ENCODE results near the gene BRICD5. TPM values are rescaled to one million over a fixed set of nuclear protein-coding genes. Genes with fewer than 3 reads are reported as not detected.

The BRICD5 gene
- total RNA-seq, 1 donor from 2014 or later = 5.1 TPM

DNA sequence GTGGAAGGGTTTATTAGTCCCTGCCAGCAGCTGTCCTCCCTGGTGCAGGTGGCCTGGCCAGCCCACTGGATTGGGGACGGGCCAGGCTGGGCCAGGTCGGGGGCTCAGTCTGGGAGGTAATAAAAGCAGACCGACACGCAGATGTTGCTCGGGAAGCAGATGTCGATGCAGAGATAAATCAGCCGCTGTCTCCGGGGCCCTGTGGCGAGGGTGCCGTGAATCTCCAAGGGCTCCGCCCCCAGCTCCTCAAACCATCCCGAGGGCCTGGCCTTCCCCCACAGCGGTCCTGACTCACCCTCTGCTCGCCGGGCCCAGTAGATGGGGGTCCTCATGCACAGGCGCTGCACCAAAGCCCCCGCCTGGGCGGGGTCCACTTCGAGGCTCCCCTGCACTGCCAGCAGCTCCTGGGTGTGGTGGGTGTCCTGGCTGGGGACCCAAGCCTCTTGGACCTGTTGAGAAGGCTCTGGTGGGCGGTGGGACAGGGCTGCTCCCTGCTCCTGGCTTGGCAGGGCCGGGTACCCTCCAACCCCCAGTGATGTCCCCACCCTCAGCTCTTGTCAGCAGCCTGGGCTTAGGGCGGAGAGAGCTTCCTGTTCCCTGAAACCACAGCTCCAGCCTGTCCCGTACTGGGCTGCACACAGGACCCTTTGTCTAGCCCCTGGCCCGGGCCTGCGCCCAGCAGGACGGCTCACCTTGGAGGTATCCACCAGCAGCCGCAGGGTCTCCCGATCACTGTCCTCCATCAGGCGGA is 1.2 kb downstream of the BRICD5 start:
- H3K4me3 Mint-ChIP-seq = no peak overlapping the region
- H3K9me3 Mint-ChIP-seq = no peaks in the 10 kb centered on the region
- no peaks in the 10 kb centered on the region for H3K27me3 Mint-ChIP-seq
- TF ChIP-seq, protein P1, sequence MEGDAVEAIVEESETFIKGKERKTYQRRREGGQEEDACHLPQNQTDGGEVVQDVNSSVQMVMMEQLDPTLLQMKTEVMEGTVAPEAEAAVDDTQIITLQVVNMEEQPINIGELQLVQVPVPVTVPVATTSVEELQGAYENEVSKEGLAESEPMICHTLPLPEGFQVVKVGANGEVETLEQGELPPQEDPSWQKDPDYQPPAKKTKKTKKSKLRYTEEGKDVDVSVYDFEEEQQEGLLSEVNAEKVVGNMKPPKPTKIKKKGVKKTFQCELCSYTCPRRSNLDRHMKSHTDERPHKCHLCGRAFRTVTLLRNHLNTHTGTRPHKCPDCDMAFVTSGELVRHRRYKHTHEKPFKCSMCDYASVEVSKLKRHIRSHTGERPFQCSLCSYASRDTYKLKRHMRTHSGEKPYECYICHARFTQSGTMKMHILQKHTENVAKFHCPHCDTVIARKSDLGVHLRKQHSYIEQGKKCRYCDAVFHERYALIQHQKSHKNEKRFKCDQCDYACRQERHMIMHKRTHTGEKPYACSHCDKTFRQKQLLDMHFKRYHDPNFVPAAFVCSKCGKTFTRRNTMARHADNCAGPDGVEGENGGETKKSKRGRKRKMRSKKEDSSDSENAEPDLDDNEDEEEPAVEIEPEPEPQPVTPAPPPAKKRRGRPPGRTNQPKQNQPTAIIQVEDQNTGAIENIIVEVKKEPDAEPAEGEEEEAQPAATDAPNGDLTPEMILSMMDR (IDR thresholded peaks at IDR 0.05) = no peak
- ATAC-seq (ENCODE audit: low read depth) = no peak
- H3K4me1 Mint-ChIP-seq = peaks cover 29% of the 10 kb centered on the region
- H3K27ac Mint-ChIP-seq = no peak overlapping the region
- intact Hi-C loops (cut with micrococcal nuclease) = loop anchor here (5.0 kb wide), 1 partner anchor 202 kb away; the partner anchor contains the start of gene ZNF598
- no peak for DNase-seq
- peaks cover 27% of the 10 kb centered on the region for H3K36me3 Mint-ChIP-seq (ENCODE audit: low read depth)
- POLR2A ChIA-PET = interaction anchor here (0.6 kb wide), 1 partner anchor 532 kb away, joined by 3 read pairs; no protein-coding TSS in a partner anchor
- CTCF ChIA-PET = no interaction called here

DNA sequence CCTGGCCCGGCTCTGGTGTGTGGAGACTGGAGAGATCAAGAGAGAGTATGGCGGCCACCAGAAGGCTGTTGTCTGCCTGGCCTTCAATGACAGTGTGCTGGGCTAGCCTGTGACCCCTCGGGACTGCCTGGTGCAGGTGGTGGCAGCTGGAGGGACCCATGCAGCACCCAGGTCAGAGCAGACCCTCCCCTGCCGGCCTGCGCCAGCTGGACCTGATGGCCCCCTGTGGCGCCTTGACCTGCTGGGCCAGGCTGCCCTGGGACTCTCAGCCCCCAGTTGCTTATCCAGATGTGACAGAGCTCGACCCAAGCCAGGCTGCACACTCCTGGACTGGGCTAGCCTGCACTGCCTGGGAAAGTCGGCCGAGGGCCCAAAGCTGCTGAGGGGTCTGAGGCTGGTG is 1.9 kb downstream of the BRICD5 start:
- Mint-ChIP-seq H3K4me1 (peaks cover 31% of the 10 kb centered on the region), H3K27me3 (no peaks in the 10 kb centered on the region), H3K4me3 (no peak overlapping the region), H3K27ac (no peak overlapping the region), H3K9me3 (no peaks in the 10 kb centered on the region), H3K36me3 (ENCODE audit: low read depth) (peaks cover 27% of the 10 kb centered on the region)
- DNase-seq (no peak), ATAC-seq (ENCODE audit: low read depth) (no peak)
- POLR2A ChIA-PET = interaction anchor here (0.9 kb wide), 1 partner anchor 53 kb away, joined by 3 read pairs; no protein-coding TSS in a partner anchor
- CTCF ChIA-PET = no interaction called here
- intact Hi-C loops (cut with micrococcal nuclease) = loop anchor here (5.0 kb wide), 1 partner anchor 201 kb away; the partner anchor contains the start of gene ZNF598
- TF ChIP-seq, protein P1 (IDR thresholded peaks at IDR 0.05) = no peak

DNA sequence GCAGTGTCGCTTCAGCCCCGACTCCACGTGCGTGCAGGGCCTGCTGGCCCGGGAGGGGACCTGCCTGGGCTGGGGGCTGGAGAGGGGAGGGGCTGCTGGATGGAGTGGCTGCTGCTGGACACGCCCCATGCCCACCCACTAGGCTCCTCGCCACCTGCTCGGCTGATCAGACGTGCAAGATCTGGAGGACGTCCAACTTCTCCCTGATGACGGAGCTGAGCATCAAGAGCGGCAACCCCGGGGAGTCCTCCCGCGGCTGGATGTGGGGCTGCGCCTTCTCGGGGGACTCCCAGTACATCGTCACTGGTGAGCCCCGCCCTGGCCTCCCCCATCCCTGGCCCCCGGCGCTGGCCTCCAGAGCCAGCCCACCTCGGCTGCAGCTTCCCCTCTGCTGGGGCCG is 2.4 kb downstream of the BRICD5 start:
- H3K27ac Mint-ChIP-seq = no peak overlapping the region
- intact Hi-C loops (cut with micrococcal nuclease) = loop anchor here (5.0 kb wide), 1 partner anchor 201 kb away; the partner anchor contains the start of gene ZNF598
- no peaks in the 10 kb centered on the region for H3K9me3 Mint-ChIP-seq
- no peaks in the 10 kb centered on the region for H3K27me3 Mint-ChIP-seq
- ChIA-PET CTCF (no interaction called here), POLR2A (interaction anchor here (0.9 kb wide), 1 partner anchor 52 kb away, joined by 3 read pairs; no protein-coding TSS in a partner anchor)
- no peak overlapping the region for H3K4me3 Mint-ChIP-seq
- DNase-seq (no peak), ATAC-seq (ENCODE audit: low read depth) (no peak)
- peaks cover 27% of the 10 kb centered on the region for H3K36me3 Mint-ChIP-seq (ENCODE audit: low read depth)
- TF ChIP-seq, protein P1 (IDR thresholded peaks at IDR 0.05) = no peak
- H3K4me1 Mint-ChIP-seq = peaks cover 28% of the 10 kb centered on the region

DNA sequence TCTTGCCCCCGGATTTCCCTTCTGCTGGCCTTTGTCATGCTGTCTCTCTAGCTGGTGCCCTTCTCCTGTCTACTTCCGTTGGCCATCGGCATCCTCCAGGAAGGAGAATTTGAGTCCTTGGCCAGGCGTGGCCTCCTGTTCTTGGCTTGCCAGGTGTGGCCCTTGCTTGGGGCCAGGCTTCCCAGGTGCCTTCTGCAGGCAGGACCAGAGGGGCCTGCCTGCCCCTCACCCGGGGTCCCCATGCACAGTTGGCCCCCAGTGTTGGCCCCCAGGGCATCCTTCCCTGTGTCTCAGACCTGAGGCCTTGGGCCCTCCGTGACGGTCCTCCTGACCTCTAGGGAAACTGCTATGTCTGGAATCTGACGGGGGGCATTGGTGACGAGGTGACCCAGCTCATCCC is 2.8 kb downstream of the BRICD5 start:
- Mint-ChIP-seq H3K4me1 (peaks cover 25% of the 10 kb centered on the region), H3K27me3 (no peaks in the 10 kb centered on the region), H3K36me3 (ENCODE audit: low read depth) (peaks cover 27% of the 10 kb centered on the region), H3K4me3 (no peak overlapping the region), H3K9me3 (no peaks in the 10 kb centered on the region), H3K27ac (no peak overlapping the region)
- ChIA-PET POLR2A (interaction anchor here (0.9 to 5.8 kb wide), 2 partner anchors 52 to 54 kb away, joined by 3 to 62 read pairs; partner anchors contain the start of gene TRAF7), CTCF (no interaction called here)
- TF ChIP-seq, protein P1 (IDR thresholded peaks at IDR 0.05) = no peak
- DNase-seq (no peak), ATAC-seq (ENCODE audit: low read depth) (no peak)
- intact Hi-C loops (cut with micrococcal nuclease) = loop anchor here (5.0 kb wide), 1 partner anchor 201 kb away; the partner anchor contains the start of gene ZNF598

DNA sequence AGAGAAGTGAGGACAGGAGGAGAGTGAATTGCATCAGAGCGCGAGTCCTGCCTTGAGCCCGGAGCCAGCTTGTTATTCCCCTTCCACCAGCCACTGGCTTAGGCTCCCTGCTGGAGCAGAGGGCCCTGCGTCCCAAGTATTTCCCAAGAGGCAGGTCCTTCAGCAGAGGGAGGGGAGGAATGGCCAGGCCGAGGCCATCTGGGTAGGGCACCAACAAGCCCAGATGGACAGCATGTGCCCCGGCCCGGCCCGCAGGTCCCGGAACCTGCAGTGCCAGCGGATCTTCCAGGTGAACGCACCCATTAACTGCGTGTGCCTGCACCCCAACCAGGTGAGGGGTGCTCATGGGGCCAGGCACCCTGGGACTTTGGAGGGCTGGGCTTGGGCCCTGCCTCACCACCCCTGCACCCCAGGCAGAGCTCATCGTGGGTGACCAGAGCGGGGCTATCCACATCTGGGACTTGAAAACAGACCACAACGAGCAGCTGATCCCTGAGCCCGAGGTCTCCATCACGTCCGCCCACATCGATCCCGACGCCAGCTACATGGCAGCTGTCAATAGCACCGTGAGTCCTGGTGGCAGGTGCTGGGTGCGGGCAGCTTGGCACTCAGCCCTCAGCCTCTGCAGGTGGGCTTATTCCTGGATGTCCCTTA is 3.8 kb downstream of the BRICD5 start:
- POLR2A ChIA-PET = interaction anchor here (1.4 to 5.8 kb wide), 3 partner anchors 8 to 215 kb away, joined by 5 to 62 read pairs (median 38); partner anchors contain the start of genes PGP and TRAF7
- no peaks in the 10 kb centered on the region for H3K27me3 Mint-ChIP-seq
- no peak overlapping the region for H3K27ac Mint-ChIP-seq
- ATAC-seq (ENCODE audit: low read depth) = no peak
- H3K36me3 Mint-ChIP-seq (ENCODE audit: low read depth) = peaks cover 27% of the 10 kb centered on the region
- H3K4me1 Mint-ChIP-seq = peaks cover 19% of the 10 kb centered on the region
- intact Hi-C loops (cut with micrococcal nuclease) = loop anchor here (5.0 kb wide), 1 partner anchor 200 kb away; the partner anchor contains the start of gene ZNF598
- TF ChIP-seq, protein P1 (IDR thresholded peaks at IDR 0.05) = no peak
- DNase-seq = no peak
- CTCF ChIA-PET = no interaction called here
- no peaks in the 10 kb centered on the region for H3K9me3 Mint-ChIP-seq
- peak overlapping the region; percentile 32 for H3K4me3 Mint-ChIP-seq

Data from activated B cell treated with CpG ODN at 0.5 μM for 24 hours (primary cell).